Neural progenitor cell (in vitro differentiated cells): ENCODE data around the gene FNIP1. TPM values are rescaled to one million over a fixed set of nuclear protein-coding genes. Genes with fewer than 3 reads are reported as not detected.

ENCODE experiments used
- DNase-seq: peaks from one replicate; pipeline ENCODE4 v3.0.0-alpha.2; 2016; ENCODE audit warnings: low spot score
- H2AFZ ChIP-seq: fragments of 200-600 bp; sonication (generic); replicated peaks from 2 replicates; pipeline ENCODE4 v1.6.1; 2016; ENCODE audit warnings: antibody characterized with exemption
- H3F3A ChIP-seq: fragments of 200-600 bp; sonication (generic); 2 replicates; pipeline ENCODE4 v1.6.1; 2016; ENCODE audit warnings: antibody characterized with exemption, low read depth
- H3K27ac ChIP-seq: fragments of 200-600 bp; sonication (generic); 2 replicates; pipeline ENCODE4 v1.5.1; 2016; ENCODE audit warnings: mild to moderate bottlenecking
- H3K27me3 ChIP-seq: fragments of 200-600 bp; sonication (generic); 2 replicates; pipeline ENCODE4 v1.6.1; 2016; ENCODE audit warnings: mild to moderate bottlenecking, moderate library complexity
- H3K36me3 ChIP-seq: fragments of 200-600 bp; sonication (generic); 2 replicates; pipeline ENCODE4 v1.5.1; 2016
- H3K4me1 ChIP-seq: fragments of 200-600 bp; sonication (generic); 2 replicates; pipeline ENCODE4 v1.6.1; 2016; ENCODE audit warnings: mixed run types
- H3K4me2 ChIP-seq: fragments of 200-600 bp; sonication (generic); 2 replicates; pipeline ENCODE4 v1.6.1; 2016
- H3K4me3 ChIP-seq: fragments of 200-600 bp; sonication (generic); 2 replicates; pipeline ENCODE4 v1.5.1; 2016
- H3K79me2 ChIP-seq: fragments of 200-600 bp; sonication (generic); 2 replicates; pipeline ENCODE4 v1.6.1; 2016; ENCODE audit warnings: low read depth
- H3K9ac ChIP-seq: fragments of 200-600 bp; sonication (generic); 2 replicates; pipeline ENCODE4 v1.6.1; 2016
- H3K9me3 ChIP-seq: fragments of 200-600 bp; sonication (generic); 2 replicates; pipeline ENCODE4 v1.5.1; 2016; ENCODE audit warnings: low read depth
- H4K20me1 ChIP-seq: fragments of 200-600 bp; sonication (generic); 2 replicates; pipeline ENCODE4 v1.6.1; 2016; ENCODE audit warnings: low read depth
- H3K27ac Mint-ChIP-seq: 3 replicates; pipeline ENCODE4 v1.8.0; 2021; ENCODE audit warnings: mixed read lengths
- H3K27me3 Mint-ChIP-seq: 2 replicates; pipeline ENCODE4 v1.8.0; 2022; ENCODE audit warnings: low read depth, mild to moderate bottlenecking, inconsistent platforms, moderate library complexity, mixed read lengths; ENCODE audit not compliant: insufficient read depth
- H3K36me3 Mint-ChIP-seq: 3 replicates; pipeline ENCODE4 v1.8.0; 2021; ENCODE audit warnings: mixed read lengths
- H3K4me1 Mint-ChIP-seq: 3 replicates; pipeline ENCODE4 v1.8.0; 2021; ENCODE audit warnings: mixed read lengths
- H3K4me3 Mint-ChIP-seq: 3 replicates; pipeline ENCODE4 v1.8.0; 2021; ENCODE audit warnings: mild to moderate bottlenecking, moderate library complexity, mixed read lengths
- H3K9me3 Mint-ChIP-seq: 3 replicates; pipeline ENCODE4 v1.8.0; 2020; ENCODE audit warnings: mixed read lengths
- CTCF ChIP-seq: fragments of 200-600 bp; sonication (generic); IDR thresholded peaks from 2 replicates; pipeline ENCODE4 v1.5.1; 2017; ENCODE audit warnings: antibody characterized with exemption, mild to moderate bottlenecking
- EZH2 ChIP-seq: fragments of 200-600 bp; sonication (generic); IDR thresholded peaks from 2 replicates; pipeline ENCODE4 v1.6.1; 2017; ENCODE audit warnings: antibody characterized with exemption, mild to moderate bottlenecking, moderate library complexity
- EZH2phosphoT487 ChIP-seq: fragments of 200-600 bp; sonication (generic); IDR thresholded peaks from 2 replicates; pipeline ENCODE4 v1.6.1; 2017; ENCODE audit warnings: antibody characterized with exemption
- total RNA-seq: library from RNA; depleted of rRNA; stranded (reverse); fragments of >200 nt; gene quantifications from 2 replicates; pipeline ENCODE4 v1.2.3, GENCODE V29; 2015; ENCODE audit warnings: low replicate concordance

The FNIP1 gene
- total RNA-seq, 1 donor from 2014 or later: 44.4 TPM

DNA sequence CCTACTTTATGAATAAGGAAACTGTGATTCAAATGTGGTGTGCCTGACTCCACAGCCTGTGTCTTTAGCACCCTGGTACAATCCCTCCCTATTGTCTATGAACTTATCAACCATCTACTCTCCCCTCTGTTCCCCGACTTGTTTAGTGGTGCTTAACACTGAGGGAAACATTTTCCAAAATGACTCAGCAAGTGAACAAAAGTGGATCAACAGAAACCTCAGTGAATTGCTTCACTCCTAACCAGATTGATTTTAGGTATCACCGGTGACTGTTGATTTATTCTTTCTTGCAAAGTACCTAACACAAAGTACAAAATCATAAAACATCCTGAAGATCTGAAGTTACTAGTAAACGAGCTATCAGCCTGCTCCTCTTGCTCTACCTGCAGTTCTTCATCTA, 119.7 kb downstream of the FNIP1 start:
- TF ChIP-seq CTCF: no peak
- no peak for TF ChIP-seq EZH2
- TF ChIP-seq EZH2phosphoT487: no peak
- Histone ChIP-seq H3K4me3 (no peak overlapping the region), H3K9ac (no peak overlapping the region), H3K27ac (no peak overlapping the region), H3K36me3 (no peaks in the 10 kb centered on the region), H3K79me2 (no peaks in the 10 kb centered on the region), H4K20me1 (no peaks in the 10 kb centered on the region), H3K4me2 (no peak overlapping the region), H3K9me3 (no peaks in the 10 kb centered on the region), H3K4me1 (peaks cover 5% of the 10 kb centered on the region), H2AFZ (no peak overlapping the region), H3F3A (no peaks in the 10 kb centered on the region), H3K27me3 (no peaks in the 10 kb centered on the region)
- peaks cover 28% of the 10 kb centered on the region for H3K36me3 Mint-ChIP-seq
- H3K27me3 Mint-ChIP-seq: no peaks in the 10 kb centered on the region
- H3K4me3 Mint-ChIP-seq: no peak overlapping the region
- DNase-seq: no peak
- H3K9me3 Mint-ChIP-seq: no peaks in the 10 kb centered on the region
- H3K27ac Mint-ChIP-seq: no peak overlapping the region
- peaks cover 5% of the 10 kb centered on the region for H3K4me1 Mint-ChIP-seq

DNA sequence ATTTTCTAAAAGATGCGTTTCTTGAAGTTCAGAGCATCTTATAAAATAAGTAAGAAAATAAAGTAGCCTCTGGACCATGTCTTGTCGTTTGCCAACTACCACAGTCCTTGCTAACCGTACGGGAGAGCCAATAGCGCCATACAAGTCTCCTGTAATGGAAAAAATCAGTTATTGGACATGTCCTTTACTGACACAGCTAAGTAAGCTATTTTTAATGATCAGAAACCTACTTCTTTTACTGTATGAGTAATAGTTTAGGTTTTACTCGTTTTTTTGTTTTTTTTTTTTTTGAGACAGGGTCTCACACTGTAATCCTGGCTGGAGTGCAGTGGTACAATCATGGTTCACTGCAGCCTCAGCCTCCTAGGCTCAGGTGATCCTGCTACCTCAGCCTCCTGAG, 124.0 kb downstream of the FNIP1 start:
- Histone ChIP-seq H4K20me1 (no peaks in the 10 kb centered on the region), H3K9ac (no peak overlapping the region), H3K27ac (no peak overlapping the region), H3K27me3 (no peaks in the 10 kb centered on the region), H3K4me3 (no peak overlapping the region), H3F3A (no peaks in the 10 kb centered on the region), H3K4me1 (peaks cover 11% of the 10 kb centered on the region), H3K4me2 (no peak overlapping the region), H3K79me2 (no peaks in the 10 kb centered on the region), H2AFZ (no peak overlapping the region), H3K9me3 (no peaks in the 10 kb centered on the region), H3K36me3 (peaks cover 6% of the 10 kb centered on the region)
- TF ChIP-seq EZH2: no peak
- TF ChIP-seq EZH2phosphoT487: no peak
- TF ChIP-seq CTCF: no peak
- Mint-ChIP-seq H3K27me3 (no peaks in the 10 kb centered on the region), H3K36me3 (peaks cover 35% of the 10 kb centered on the region), H3K27ac (no peak overlapping the region), H3K9me3 (no peaks in the 10 kb centered on the region), H3K4me1 (peaks cover 5% of the 10 kb centered on the region), H3K4me3 (no peak overlapping the region)
- DNase-seq: no peak

DNA sequence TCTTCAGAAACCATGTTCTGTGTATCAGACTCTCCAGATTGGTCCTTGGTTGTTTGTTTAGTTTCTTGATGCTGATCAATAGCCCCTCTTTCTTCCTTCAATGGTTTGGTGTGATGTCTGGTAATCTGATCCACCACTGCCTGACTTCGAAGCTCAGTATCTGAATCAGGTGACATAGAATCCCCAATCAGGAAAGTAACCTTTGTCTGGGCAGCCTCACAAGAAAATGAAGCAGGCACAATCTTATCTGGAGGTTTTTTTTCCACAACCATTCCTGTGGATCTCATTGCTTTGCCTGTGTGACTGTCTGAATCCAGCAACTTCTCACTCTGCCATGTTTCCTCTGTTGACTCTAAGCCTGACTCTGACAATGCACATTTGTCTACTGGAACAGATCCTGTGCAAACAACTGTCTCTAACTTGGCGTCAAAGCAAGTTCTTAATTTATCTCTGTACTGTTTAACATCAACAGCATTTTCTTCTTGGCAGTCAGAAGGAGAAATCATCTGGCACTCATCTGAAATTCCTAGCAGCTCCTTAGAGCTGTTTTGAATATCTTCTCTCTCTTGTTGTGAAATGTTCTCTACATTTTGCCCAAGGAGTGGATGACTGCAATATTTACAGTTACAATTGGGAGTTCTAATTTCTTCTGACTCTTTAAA, 124.7 kb downstream of the FNIP1 start:
- Histone ChIP-seq H3F3A (no peaks in the 10 kb centered on the region), H3K4me1 (peaks cover 11% of the 10 kb centered on the region), H2AFZ (no peak overlapping the region), H3K9ac (no peak overlapping the region), H3K4me3 (no peak overlapping the region), H4K20me1 (no peaks in the 10 kb centered on the region), H3K27me3 (no peaks in the 10 kb centered on the region), H3K79me2 (no peaks in the 10 kb centered on the region), H3K36me3 (peaks cover 6% of the 10 kb centered on the region), H3K27ac (peak overlapping the region; percentile 33), H3K9me3 (no peaks in the 10 kb centered on the region), H3K4me2 (no peak overlapping the region)
- Mint-ChIP-seq H3K9me3 (no peaks in the 10 kb centered on the region), H3K4me3 (no peak overlapping the region), H3K27me3 (no peaks in the 10 kb centered on the region), H3K36me3 (peaks cover 32% of the 10 kb centered on the region), H3K27ac (no peak overlapping the region), H3K4me1 (peaks cover 5% of the 10 kb centered on the region)
- peak; percentile 3 for DNase-seq
- TF ChIP-seq EZH2phosphoT487 (no peak), EZH2 (no peak), CTCF (no peak)
